ENCODE measurements around the gene AGMO.

DNA sequence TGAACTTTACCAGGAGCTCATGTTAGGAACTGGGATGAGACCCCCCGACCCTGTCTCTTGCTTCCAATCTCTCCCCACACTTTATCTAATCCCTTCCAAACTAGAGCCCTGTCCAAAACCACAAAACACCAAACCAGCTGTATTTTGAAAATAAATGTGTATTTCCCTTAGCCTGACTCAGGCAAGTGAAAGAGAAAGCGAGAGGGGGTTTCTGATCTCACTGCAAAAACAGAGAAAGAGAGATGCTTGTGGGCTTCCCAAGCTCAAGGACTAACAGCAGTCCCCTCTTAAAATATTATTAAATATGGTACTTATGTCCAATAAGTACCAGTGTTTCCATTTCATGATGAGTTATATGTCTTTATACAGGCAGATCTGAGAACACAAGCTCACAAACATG is 122.0 kb downstream of the AGMO start:
- TF ChIP-seq, protein P1, sequence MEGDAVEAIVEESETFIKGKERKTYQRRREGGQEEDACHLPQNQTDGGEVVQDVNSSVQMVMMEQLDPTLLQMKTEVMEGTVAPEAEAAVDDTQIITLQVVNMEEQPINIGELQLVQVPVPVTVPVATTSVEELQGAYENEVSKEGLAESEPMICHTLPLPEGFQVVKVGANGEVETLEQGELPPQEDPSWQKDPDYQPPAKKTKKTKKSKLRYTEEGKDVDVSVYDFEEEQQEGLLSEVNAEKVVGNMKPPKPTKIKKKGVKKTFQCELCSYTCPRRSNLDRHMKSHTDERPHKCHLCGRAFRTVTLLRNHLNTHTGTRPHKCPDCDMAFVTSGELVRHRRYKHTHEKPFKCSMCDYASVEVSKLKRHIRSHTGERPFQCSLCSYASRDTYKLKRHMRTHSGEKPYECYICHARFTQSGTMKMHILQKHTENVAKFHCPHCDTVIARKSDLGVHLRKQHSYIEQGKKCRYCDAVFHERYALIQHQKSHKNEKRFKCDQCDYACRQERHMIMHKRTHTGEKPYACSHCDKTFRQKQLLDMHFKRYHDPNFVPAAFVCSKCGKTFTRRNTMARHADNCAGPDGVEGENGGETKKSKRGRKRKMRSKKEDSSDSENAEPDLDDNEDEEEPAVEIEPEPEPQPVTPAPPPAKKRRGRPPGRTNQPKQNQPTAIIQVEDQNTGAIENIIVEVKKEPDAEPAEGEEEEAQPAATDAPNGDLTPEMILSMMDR (IDR thresholded peaks at IDR 0.05) = no peak
- TF ChIP-seq POLR2A (IDR thresholded peaks at IDR 0.05) = no peak

All from prostate gland (tissue), 2 donors.